Activated CD4-positive, CD25-positive, alpha-beta regulatory T cell treated with anti-CD3 and anti-CD28 coated beads, Interleukin-2, amount 50 U/mL, for 72 hours (primary cell): ENCODE measurements around the gene IFT52.
"Not testable (repeated sequence)": the region's sequence is repeated elsewhere in the genome, so short reads cannot be mapped to it uniquely, and the experiment has no call there.

Experiments
- DNase-seq: peaks from one replicate; pipeline ENCODE4 v3.0.0; 2021

IFT52 gene

DNA sequence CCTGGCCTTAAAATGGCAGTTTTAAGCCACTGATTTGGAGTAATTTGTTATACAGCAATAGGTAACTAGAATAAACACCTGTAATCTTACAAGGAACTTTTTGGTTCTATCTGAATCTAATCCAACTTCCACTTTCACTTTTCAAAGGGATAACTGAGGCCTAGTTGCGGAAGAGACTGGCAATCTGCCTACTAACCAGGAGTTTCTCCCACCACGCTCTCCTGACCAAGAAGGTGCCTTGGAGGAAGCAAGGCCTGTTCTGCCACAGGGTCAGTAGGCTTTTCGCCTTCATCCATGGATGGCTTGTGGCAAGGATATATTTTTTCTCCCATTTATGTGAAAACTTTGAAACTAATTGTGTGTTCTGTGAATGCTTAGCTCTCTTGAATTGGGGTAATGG, 63.2 kb downstream of the IFT52 start:
- no peak for DNase-seq

DNA sequence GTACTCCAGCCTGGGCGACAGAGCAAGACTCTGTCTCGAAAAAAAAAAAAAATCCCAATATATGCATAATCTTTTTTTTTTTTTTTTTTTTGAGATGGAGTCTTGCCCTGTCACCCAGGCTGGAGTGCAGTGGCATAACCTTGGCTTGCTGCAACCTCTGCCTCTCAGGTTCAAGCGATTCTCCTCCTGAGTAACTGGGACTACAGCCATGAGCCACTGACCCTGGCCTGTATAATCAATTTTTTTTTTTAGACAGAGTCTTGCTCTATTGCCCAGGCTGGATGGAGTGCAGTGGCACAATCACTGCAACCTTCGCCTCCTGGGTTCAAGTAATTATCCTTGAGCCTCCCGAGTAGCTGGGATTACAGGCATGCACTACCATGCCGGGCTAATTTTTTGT, 64.4 kb downstream of the IFT52 start:
- DNase-seq: not testable (repeated sequence)

DNA sequence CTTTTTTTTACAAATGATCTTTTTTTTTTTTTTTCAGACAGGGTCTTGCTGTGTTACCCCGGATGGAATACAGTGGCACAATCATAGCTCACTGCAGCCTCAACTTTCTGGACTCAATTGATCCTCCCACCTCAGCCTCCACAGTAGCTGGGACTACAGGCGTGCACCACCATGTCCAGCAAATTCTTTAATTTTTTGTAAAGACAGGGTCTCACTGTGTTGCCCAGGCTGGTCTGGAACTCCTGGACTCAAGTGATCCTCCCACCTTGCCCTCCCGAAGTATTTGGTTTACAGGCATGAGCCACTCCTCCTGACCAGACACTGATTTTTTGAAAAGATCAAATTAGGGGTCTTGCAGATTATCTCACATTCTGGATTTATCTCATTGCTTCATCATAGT, 65.2 kb downstream of the IFT52 start:
- no peak for DNase-seq

DNA sequence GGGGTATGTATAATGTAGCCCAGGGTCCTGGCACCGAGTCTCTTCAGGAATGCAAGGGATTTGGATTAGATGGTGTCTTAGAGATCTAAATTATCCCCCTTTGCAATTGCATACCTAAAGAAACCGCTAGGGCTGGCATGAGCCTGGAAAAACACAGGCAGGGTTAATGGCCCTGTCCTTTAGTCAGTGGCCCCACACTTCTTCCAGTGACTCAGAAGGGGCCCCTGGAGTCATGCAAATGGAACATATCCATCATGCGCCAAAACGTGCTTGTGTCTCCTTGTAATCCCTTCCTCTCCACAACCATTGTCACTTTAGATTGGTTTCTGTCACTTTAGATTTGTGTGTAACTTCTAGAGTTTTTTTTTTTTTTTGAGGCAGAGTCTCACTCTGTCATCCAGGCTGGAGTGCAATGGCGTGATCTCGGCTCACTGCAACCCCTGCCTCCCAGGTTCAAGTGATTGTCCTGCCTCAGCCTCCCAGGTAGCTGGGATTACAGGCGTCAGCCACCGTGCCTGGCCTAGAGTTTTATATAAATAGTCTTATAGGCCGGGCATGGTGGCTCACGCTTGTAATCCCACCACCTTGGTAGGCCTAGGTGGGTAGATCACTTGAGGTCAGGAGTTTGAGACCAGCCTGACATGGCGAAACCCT, 67.5 kb downstream of the IFT52 start:
- no peak for DNase-seq

DNA sequence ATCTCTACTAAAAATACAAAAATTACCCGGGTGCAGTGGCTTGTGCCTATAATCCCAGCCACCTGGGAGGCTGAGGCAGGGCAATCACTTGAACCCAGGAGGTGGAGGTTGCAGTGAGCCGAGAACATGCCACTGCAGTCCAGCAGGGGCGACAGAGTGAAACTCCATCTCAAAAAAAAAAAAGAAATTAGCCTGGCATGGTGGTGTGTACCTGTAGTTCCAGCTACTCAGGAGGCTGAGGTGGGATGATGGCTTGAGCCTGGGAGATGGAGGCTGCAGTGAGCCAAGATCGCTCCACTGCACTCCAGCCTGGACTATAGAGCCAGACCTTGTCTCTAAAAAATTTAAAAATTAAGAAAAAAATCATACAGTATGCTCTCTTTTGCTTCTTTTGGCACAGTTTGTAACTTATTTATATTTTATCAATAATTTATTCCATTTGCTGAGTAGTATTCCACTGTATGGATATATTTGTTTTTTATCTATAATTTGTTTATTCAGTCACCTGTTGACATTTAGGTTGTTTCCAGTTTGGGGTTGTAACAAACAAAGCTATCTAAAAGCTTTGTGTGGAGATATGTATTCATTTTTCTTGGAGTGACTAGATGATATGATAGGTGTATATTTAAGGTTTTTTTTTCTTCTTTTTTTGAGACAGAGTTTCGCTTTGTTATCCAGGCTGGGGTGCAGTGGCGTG, 68.1 kb downstream of the IFT52 start:
- DNase-seq: no peak

DNA sequence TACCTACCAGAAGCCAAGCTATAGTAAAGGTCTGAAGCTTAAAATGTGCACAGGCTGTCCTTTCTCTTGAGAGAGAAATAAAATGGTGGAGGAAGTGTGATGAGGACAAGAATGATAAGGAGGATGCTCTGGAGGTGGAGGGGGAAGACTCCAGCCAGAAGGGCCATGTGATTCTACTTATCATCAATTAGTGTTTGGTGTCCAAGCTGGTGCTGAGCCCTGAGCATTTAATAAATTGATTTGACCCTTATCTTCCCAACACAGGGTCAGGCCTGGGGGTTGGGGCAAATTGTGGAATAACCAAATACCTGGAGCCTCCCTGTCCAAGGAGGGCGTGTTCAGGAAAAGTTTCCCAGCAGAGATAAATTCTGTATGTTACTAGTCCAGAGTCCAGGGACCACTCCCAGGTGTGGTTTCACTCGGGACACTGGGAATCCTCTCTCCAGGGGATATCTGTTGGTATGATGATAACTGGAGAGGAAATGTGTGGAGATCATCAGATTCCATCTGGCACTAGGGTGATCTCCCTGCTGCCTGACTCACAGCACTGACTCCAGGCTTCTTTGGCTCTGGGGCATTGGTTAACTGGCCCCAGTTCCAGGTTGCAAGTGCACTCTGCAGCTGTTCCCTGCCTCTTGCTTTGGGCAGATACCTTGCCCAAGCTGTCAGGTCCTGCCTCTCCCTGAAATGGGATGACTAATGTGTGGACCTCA, 72.4 kb downstream of the IFT52 start:
- no peak for DNase-seq

DNA sequence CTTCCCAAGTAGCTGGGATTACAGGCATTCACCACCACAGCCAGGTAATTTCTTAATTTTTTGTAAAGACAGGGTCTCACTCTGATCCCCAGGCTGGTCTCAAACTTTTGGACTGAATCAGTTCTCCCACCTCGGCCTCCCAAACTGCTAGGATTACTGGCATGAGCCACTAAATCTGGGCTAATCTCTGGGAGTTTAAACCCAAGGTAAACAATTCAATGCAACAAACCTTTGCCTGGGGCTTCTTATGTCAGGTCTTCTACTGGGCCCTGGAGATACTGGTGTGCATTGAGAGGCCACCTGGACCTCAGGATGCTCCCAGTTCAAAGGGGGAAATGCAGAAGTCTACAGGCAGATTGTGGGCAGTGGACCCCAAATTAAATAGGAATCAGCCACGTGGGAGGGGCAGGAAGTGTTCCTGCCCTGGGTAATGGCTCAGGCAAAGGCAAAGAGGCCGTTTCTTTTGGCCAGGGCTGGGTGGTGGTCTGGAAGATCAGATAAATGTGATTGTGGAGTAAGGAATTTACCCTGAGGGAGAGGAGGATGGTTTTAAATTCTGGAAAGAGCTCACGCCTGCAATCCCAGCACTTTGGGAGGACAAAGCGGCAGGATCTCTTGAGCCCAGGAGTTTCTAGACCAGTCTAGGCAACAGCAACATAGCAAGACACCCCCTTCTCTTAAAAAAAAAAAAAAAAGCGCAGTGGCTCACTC, 74.9 kb downstream of the IFT52 start:
- DNase-seq: no peak

DNA sequence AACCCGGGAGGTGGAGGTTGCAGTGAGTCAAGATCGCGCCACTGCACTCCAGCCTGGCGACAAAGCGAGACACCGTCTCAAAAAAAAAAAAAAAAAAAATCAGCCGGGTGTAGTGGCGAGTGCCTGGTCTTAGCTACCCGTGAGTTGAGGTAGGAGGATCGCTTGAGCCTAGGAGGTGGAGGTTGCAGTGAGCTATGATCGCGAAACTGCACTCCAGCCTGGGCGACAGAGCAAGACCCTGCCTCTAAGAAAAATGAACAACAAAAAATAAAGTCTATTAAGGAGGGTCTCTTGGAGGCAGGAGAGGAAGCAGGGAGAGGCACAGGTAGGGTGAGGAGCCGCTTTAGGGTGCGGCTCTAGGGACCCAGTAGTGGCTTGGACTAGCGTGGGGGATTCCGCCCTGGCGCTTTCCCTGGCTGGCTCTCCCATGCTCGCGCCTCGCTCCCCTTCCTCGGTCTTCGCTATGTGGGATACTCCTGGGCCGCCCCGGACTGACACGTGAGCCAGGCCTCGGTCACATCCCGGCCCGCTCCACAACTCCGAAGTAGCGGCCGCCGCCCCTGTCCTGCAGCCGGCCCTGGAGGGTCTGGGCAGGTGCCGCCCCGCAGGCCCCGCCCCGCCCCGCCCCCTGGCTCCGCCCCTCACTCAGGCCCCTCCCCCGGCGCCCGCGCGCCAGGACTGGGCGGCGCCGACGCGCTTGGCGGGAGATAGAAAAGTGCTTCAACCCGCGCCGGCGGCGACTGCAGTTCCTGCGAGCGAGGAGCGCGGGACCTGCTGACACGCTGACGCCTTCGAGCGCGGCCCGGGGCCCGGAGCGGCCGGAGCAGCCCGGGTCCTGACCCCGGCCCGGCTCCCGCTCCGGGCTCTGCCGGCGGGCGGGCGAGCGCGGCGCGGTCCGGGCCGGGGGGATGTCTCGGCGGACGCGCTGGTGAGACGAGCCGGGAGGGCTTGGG, 75.9 kb downstream of the IFT52 start, which contains the start of gene MYBL2:
Gene MYBL2 (plus strand): TSS at position 739 of the 953 bp plus-strand sequence. CDS start 170 bp downstream, at position 909.
- peak; percentile 72 for DNase-seq

DNA sequence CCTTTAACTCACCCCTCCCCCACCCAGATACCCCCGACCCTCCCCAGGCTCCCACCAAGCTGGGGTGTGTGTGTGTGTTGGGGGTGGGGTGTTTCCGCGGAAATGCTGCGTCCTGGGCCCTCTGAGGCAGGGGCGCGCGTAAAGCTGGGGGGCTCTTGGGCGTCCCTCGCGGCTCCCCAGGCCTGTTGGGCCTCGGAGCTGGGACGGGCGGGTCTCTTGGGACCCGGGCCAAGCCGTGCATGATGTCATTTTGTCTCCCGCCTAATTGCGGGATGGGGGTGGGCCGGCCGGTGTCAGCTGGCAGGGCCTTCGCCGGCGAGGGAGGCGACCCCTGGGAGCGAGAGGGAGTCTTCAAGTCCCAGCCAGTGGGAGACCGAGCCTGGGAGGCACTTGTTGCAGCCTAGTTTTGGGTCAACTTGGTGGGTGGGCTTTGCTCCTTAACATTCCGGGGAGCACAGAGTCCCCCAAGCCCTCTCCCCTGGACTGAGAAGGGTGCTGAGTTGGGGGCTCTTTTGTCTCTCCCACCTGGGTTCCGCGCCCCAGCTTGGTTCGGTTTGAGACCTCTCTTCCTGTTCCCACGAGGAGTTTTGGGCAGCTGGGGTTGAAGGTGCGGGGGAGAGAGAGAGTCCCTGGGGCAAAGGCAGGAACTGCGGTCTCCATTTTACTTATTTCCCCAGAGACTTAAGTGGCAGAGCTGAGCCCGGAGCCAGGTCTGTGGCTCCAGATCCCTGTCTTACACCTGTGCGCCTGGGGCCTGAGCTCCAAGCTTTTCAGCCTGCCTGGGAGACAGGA, 76.8 kb downstream of the IFT52 start:
- DNase-seq: no peak

DNA sequence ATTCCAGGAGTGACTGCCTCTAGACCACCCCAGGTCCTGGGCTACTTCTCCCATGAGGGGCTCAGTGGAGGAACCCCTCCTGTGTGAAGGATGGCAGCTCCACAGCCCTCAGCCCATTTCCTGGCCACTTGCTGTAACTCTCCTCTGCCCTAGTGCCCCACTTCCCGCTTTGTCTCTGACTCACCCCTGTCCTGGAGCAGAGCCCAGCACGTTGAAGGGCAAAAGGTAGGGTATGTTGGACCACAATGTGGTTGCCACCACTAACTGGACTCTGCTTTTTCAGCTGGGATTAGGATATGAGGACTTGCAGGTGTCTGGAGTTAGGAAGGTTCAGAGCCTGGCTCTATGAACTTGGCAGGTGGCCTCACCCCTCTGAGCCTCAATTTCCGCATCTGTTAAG, 78.6 kb downstream of the IFT52 start:
- no peak for DNase-seq

DNA sequence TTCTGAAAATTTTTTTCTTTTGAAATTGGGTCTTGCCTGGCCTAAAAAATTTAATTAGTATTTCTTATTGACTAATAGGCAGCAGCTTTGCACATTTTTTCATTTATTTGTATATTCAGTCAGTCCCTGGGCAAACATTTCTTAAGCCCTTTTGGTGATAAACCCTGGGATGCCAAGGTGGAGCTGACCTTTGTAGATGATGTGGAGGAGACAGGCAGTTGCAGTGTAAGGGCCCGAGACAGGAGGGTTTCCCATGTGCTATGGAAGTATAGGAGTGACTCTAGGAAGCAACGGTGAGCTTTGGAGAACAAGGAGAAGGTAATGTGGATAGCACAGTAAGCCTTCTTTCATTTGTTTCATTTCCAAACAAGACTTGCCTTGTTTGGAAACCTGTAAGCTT, 79.7 kb downstream of the IFT52 start:
- DNase-seq: no peak

DNA sequence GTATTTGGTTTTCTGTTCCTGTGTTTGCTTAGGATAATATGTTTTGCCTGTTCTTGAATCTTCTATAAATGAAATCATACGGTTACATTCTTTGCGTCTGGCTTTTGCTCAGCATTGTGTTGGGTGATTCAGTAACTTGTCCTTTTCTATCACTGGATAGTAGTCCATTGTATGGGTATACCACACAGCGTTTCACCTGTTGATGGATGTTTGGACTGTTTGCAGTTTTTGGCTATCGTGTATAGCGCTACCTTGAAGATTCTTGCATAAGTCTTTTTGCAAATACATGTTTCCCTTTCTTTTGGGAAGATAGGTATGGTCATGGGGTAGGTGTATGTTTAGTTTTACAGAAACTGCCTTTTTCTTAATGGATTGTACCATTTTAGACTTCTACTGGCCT, 85.6 kb downstream of the IFT52 start:
- no peak for DNase-seq

DNA sequence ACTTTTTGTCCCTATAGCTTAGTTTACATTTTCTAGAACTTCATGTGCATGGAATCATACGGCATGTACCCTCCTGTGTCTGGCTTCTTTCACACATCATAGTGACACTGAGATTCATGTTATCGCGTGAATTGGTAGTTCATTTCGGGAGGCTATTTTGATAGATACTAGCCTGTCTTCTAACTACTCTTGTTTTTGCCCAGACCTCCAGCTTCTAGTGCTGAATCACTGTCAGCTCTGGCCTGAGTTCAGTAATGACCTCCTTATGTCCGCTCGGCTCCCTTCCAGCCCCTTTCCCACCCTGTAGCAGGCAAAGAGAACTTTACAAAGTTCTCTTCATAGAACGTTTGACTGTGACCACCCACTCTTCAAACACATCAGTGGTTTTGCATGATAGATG, 90.2 kb downstream of the IFT52 start:
- DNase-seq: no peak

DNA sequence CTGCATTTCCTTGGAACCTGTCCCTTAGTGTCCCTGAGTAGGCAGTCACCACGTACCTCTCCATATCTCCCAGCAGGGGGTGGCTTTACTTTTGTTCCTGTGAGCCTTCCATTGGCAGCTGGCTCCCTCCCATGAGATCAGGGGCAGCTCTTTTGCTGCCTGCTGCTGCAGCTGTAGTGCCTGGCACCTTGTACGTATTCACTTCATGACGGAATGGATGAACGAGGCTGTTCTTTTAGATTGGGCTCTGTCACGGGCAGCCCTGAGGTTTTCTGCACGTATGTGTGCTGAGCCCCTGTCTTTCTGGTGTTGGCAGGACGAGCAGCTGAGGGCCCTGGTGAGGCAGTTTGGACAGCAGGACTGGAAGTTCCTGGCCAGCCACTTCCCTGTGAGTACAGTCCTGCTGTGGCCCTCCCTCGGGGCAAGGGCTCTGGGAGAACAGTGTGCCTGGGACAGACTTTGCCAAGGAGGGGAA, 90.8 kb downstream of the IFT52 start:
- no peak for DNase-seq

DNA sequence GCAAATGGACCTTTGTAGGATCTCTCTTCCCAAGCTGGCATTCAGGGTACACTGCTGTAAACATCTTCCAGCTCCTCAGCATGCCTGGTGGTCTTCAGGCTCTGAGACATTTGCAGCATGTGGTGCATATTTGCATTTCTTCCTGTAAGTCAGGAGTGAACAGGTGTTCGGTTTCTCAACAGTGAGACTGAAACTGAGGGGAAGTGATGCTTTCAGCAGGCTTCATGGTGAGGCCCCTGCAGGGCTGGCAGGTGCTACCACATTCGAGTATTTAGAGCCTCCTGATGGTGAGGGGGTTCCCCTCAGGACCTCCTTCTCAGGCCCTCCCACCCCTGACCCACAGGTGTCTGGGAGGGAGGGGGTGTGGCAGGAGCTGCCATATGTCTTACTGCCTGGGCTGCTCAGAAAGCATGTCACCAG, 91.3 kb downstream of the IFT52 start:
- no peak for DNase-seq

DNA sequence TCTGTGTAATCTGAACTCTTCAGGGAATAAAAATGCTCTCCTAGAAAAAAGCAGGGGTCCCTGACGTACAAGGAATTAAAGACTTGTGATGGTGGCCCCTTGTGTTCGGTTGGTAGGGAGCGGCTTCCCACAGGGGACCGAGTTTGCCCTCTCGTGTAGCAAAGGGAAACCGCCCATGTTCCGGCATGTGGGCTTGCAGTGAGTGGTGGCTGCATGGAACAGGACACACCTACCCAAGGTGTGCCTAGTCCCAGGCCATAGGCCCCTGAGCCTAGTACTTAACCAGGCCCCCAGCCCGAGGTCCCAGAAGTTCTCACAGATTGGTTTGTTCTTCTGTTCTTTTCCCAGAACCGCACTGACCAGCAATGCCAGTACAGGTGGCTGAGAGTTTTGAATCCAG, 91.7 kb downstream of the IFT52 start:
- no peak for DNase-seq

DNA sequence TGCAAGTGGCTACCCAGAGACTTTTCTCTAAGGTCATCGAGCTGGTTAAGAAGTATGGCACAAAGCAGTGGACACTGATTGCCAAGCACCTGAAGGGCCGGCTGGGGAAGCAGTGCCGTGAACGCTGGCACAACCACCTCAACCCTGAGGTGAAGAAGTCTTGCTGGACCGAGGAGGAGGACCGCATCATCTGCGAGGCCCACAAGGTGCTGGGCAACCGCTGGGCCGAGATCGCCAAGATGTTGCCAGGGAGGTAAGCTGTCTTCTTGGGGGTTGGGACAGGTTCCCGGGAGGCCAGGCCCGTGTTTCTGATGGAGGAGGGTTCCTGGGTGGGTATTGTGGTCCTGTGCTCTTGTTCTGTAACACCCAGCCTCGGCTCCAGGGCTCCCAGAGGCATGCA, 96.1 kb downstream of the IFT52 start:
- no peak for DNase-seq

DNA sequence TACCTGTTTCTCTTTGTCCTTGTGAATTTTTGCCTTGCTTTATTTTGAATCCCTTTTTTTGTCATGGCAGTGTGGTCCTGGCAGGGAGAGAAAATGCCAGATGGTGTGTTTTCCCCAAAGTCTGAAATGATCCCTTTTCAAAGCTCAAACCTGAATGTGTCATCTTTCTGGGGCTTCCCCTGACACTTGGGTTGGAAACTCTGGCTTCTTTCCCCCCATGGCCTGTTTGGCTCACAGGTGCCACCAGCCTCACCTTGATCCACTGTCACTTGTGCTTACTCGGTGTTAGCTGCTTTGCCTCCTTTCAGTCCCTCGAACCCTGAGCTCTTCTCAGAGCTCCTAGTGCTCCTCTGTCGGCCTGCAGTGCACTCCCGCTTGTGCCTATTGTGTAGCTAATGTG, 98.4 kb downstream of the IFT52 start:
- DNase-seq: no peak

DNA sequence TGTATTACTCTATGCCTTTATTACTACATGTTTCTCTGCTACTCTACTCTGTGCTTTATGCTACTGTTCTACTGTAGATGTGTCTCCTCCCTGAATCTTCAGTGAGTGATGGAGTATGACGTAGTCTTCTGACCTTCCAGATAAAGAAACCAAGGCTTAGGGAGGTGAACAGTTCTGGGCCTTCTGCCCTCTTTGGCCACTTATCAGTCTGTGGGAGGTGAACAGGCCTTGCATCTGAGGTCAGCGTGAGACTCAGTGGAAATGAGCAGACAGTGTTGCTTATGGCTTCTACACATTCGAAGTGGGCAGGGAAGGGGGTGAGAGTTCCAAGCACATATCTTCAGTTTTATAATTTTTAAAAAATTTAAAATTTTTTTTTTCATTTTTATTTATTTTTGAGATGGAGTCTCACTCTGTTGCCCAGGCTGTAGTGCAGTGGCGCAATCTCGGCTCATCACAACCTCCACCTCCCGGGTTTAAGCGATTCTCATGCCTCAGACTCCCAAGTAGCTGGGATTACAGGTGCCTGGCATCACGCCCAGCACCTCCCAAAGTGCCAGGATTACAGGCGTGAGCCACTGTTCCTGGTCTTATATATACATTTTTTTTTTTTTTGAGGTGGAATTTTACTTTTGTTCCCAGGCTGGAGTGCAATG, 100.3 kb downstream of the IFT52 start:
- DNase-seq: no peak

DNA sequence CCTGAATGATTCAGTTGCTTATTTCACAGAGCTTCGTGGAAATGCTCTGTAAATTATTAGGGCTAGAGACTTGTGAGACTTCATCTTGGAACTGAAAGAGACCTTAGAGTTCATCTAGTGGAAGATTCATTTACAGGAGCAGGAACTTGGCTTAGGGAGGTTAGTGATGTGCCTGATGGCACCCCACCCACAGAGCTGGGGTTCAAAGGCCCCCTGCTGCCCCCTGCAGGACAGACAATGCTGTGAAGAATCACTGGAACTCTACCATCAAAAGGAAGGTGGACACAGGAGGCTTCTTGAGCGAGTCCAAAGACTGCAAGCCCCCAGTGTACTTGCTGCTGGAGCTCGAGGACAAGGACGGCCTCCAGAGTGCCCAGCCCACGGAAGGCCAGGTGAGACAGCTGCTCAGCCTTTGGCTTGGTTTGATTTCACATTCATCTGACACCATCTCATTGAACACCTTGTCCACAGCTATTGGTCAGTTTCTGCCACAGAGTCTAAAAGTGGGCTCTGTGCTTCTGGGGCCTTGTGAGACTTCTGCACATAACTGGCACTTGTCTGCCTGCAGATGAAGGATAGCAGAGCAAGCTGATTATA, 101.3 kb downstream of the IFT52 start:
- DNase-seq: peak; percentile 67
